WTC11 (cell line): Measurements from ENCODE around the gene SNAP29. TPM values are rescaled to one million over a fixed set of nuclear protein-coding genes. Genes with fewer than 3 reads are reported as not detected.
"Not testable (repeated sequence)": the region's sequence is repeated elsewhere in the genome, so short reads cannot be mapped to it uniquely, and the experiment has no call there.

Experiments
- ATAC-seq: fragments of 200-7000 bp; cut with Tn5 transposase; 2 replicates; pipeline ENCODE4 v1.10.0; 2021; ENCODE audit warnings: mild to moderate bottlenecking, moderate library complexity
- CTCF ChIA-PET: fragments of 300-600 bp; sonication (Branson Sonifier 250); formaldehyde crosslinking; loops from one replicate; lab custom pipeline; 2021; ENCODE audit warnings: antibody characterized with exemption; lab: Charles Lee
- POLR2A ChIA-PET: fragments of 350-600 bp; sonication (Branson Sonifier 250); formaldehyde crosslinking; loops from one replicate; lab custom pipeline; 2021; ENCODE audit warnings: antibody characterized with exemption; lab: Charles Lee
- DNase-seq: peaks from one replicate; pipeline ENCODE4 v3.0.0; 2021; ENCODE audit warnings: low spot score
- H3K27ac Mint-ChIP-seq: 2 replicates; pipeline ENCODE4 v1.8.0; 2021; ENCODE audit warnings: mixed read lengths
- H3K27me3 Mint-ChIP-seq: 2 replicates; pipeline ENCODE4 v1.8.0; 2021; ENCODE audit warnings: low read depth, mild to moderate bottlenecking, moderate library complexity, mixed read lengths
- H3K36me3 Mint-ChIP-seq: 2 replicates; pipeline ENCODE4 v1.8.0; 2021; ENCODE audit warnings: mixed read lengths
- H3K4me1 Mint-ChIP-seq: 2 replicates; pipeline ENCODE4 v1.8.0; 2022; ENCODE audit warnings: mixed read lengths
- H3K4me3 Mint-ChIP-seq: 2 replicates; pipeline ENCODE4 v1.8.0; 2021; ENCODE audit warnings: mild to moderate bottlenecking, moderate library complexity, mixed read lengths
- H3K9me3 Mint-ChIP-seq: 2 replicates; pipeline ENCODE4 v1.8.0; 2021; ENCODE audit warnings: mixed read lengths
- ATF1 ChIP-seq: sonication (generic); formaldehyde crosslinking; IDR thresholded peaks from 2 replicates; pipeline ENCODE4 v1.8.1; 2023; ENCODE audit warnings: mild to moderate bottlenecking, moderate library complexity, missing genetic modification reagents
- CBFB ChIP-seq: sonication (generic); formaldehyde crosslinking; IDR thresholded peaks from 2 replicates; pipeline ENCODE4 v1.8.1; 2022; ENCODE audit warnings: mild to moderate bottlenecking, low read depth, missing genetic modification reagents
- EMX1 ChIP-seq: fragments of 250-450 bp; sonication (Bioruptor Pico); IDR thresholded peaks from 2 replicates; pipeline ENCODE4 v1.8.0; 2021; ENCODE audit warnings: mild to moderate bottlenecking
- ESRRA ChIP-seq: sonication (generic); formaldehyde crosslinking; IDR thresholded peaks from 2 replicates; pipeline ENCODE4 v1.8.1; 2022; ENCODE audit warnings: mild to moderate bottlenecking, missing genetic modification reagents, borderline replicate concordance
- ETV6 ChIP-seq: sonication (generic); formaldehyde crosslinking; IDR thresholded peaks from 2 replicates; pipeline ENCODE4 v1.8.1; 2022; ENCODE audit warnings: mild to moderate bottlenecking, missing genetic modification reagents
- JUN ChIP-seq: sonication (generic); formaldehyde crosslinking; IDR thresholded peaks from 2 replicates; pipeline ENCODE4 v1.8.0; 2023; ENCODE audit warnings: mild to moderate bottlenecking, missing genetic modification reagents
- MXD4 ChIP-seq: fragments of 250-450 bp; sonication (Bioruptor Pico); IDR thresholded peaks from 2 replicates; pipeline ENCODE4 v1.8.0; 2021; ENCODE audit warnings: mild to moderate bottlenecking, moderate library complexity, borderline replicate concordance
- MYBL2 ChIP-seq: sonication (generic); formaldehyde crosslinking; IDR thresholded peaks from 2 replicates; pipeline ENCODE4 v1.8.1; 2023; ENCODE audit warnings: mild to moderate bottlenecking, moderate library complexity, missing genetic modification reagents
- NR2C2 ChIP-seq: sonication (generic); formaldehyde crosslinking; IDR thresholded peaks from 2 replicates; pipeline ENCODE4 v1.8.0; 2022; ENCODE audit warnings: mild to moderate bottlenecking, missing genetic modification reagents
- OVOL2 ChIP-seq: fragments of 250-450 bp; sonication (Bioruptor Pico); IDR thresholded peaks from 2 replicates; pipeline ENCODE4 v1.9.0; 2021; ENCODE audit warnings: mild to moderate bottlenecking, borderline replicate concordance
- SMAD4 ChIP-seq: sonication (generic); formaldehyde crosslinking; IDR thresholded peaks from 2 replicates; pipeline ENCODE4 v1.8.0; 2022; ENCODE audit warnings: mild to moderate bottlenecking, missing genetic modification reagents
- SOX15 ChIP-seq: fragments of 250-450 bp; sonication (Bioruptor Pico); IDR thresholded peaks from 2 replicates; pipeline ENCODE4 v1.9.0; 2021; ENCODE audit warnings: mild to moderate bottlenecking
- TCF7 ChIP-seq: sonication (generic); formaldehyde crosslinking; IDR thresholded peaks from 2 replicates; pipeline ENCODE4 v1.8.0; 2022; ENCODE audit warnings: mild to moderate bottlenecking, low read depth, missing genetic modification reagents, moderate library complexity
- ZBTB21 ChIP-seq: sonication (generic); formaldehyde crosslinking; IDR thresholded peaks from 2 replicates; pipeline ENCODE4 v1.8.1; 2023; ENCODE audit warnings: mild to moderate bottlenecking, missing genetic modification reagents, borderline replicate concordance
- ZNF138 ChIP-seq: sonication (generic); formaldehyde crosslinking; conservative IDR thresholded peaks from 2 replicates; pipeline ENCODE4 v1.8.1; 2022; ENCODE audit warnings: mild to moderate bottlenecking, moderate library complexity, missing genetic modification reagents
- ZNF423 ChIP-seq: fragments of 250-450 bp; sonication (Bioruptor Pico); IDR thresholded peaks from 2 replicates; pipeline ENCODE4 v2.1.2; 2022; ENCODE audit warnings: mild to moderate bottlenecking, moderate library complexity
- total RNA-seq: library from RNA; stranded (reverse); gene quantifications from 3 replicates; pipeline ENCODE4 v1.2.3, GENCODE V29; 2021
- TF ChIP-seq, protein P1 (sequence below): sonication (generic); formaldehyde crosslinking; IDR thresholded peaks from 2 replicates; pipeline ENCODE4 v1.8.0; 2023; ENCODE audit warnings: mild to moderate bottlenecking, missing genetic modification reagents
- TF ChIP-seq, protein P2 (sequence below): sonication (generic); formaldehyde crosslinking; IDR thresholded peaks from 2 replicates; pipeline ENCODE4 v1.8.1; 2022; ENCODE audit warnings: low read depth, mild to moderate bottlenecking, moderate library complexity, missing genetic modification reagents, borderline replicate concordance
- TF ChIP-seq, protein P3 (sequence below): fragments of 250-450 bp; sonication (Bioruptor Pico); IDR thresholded peaks from 2 replicates; pipeline ENCODE4 v1.9.0; 2021; ENCODE audit warnings: mild to moderate bottlenecking
- TF ChIP-seq, protein P4 (sequence below): sonication (generic); formaldehyde crosslinking; IDR thresholded peaks from 2 replicates; pipeline ENCODE4 v1.8.1; 2023; ENCODE audit warnings: mild to moderate bottlenecking, missing genetic modification reagents, moderate library complexity
- TF ChIP-seq, protein P5 (sequence below): sonication (generic); formaldehyde crosslinking; IDR thresholded peaks from 2 replicates; pipeline ENCODE4 v1.8.1; 2022; ENCODE audit warnings: missing genetic modification reagents, borderline replicate concordance
- TF ChIP-seq, protein P6 (sequence below): sonication (generic); formaldehyde crosslinking; IDR thresholded peaks from 2 replicates; pipeline ENCODE4 v1.8.0; 2022; ENCODE audit warnings: mild to moderate bottlenecking, missing genetic modification reagents
- TF ChIP-seq, protein P7 (sequence below): sonication (generic); formaldehyde crosslinking; IDR thresholded peaks from 2 replicates; pipeline ENCODE4 v1.8.0; 2022; ENCODE audit warnings: mild to moderate bottlenecking, missing genetic modification reagents
- TF ChIP-seq, protein P8 (sequence below): sonication (generic); formaldehyde crosslinking; IDR thresholded peaks from 2 replicates; pipeline ENCODE4 v1.8.0; 2023; ENCODE audit warnings: missing genetic modification reagents

Gene SNAP29
- total RNA-seq, 1 experiment from 2014 or later = 14.7 TPM

DNA sequence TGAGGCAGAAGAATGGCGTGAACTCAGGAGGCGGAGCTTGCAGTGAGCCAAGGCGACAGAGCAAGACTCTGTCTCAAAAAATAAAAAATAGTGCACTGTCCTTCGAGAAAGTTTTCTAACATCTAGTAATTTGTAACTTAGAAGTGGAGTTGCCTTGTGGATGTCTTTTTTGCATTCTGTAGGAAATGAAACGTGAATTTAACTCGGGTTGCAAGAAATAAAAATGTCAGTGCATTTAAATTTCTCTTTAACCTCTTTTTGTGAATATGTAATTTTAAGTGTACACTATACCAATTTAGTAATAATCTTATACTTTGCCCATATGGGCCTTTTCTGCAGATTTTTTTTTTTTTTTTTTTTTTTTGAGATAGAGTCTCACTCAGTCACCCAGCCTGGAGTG lies 32.2 kb downstream of the SNAP29 start:
- TF ChIP-seq MXD4 (CRISPR knock-in tag) (no peak), OVOL2 (no peak), ZNF423 (CRISPR knock-in tag) (no peak), ETV6 (no peak), ESRRA (CRISPR knock-in tag) (no peak), SMAD4 (CRISPR knock-in tag) (no peak), NR2C2 (CRISPR knock-in tag) (no peak), ZNF138 (no peak), EMX1 (CRISPR knock-in tag) (no peak), CBFB (CRISPR knock-in tag) (no peak), TCF7 (CRISPR knock-in tag) (no peak)
- TF ChIP-seq, protein P1, sequence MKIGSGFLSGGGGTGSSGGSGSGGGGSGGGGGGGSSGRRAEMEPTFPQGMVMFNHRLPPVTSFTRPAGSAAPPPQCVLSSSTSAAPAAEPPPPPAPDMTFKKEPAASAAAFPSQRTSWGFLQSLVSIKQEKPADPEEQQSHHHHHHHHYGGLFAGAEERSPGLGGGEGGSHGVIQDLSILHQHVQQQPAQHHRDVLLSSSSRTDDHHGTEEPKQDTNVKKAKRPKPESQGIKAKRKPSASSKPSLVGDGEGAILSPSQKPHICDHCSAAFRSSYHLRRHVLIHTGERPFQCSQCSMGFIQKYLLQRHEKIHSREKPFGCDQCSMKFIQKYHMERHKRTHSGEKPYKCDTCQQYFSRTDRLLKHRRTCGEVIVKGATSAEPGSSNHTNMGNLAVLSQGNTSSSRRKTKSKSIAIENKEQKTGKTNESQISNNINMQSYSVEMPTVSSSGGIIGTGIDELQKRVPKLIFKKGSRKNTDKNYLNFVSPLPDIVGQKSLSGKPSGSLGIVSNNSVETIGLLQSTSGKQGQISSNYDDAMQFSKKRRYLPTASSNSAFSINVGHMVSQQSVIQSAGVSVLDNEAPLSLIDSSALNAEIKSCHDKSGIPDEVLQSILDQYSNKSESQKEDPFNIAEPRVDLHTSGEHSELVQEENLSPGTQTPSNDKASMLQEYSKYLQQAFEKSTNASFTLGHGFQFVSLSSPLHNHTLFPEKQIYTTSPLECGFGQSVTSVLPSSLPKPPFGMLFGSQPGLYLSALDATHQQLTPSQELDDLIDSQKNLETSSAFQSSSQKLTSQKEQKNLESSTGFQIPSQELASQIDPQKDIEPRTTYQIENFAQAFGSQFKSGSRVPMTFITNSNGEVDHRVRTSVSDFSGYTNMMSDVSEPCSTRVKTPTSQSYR = no peak
- TF ChIP-seq, protein P2, sequence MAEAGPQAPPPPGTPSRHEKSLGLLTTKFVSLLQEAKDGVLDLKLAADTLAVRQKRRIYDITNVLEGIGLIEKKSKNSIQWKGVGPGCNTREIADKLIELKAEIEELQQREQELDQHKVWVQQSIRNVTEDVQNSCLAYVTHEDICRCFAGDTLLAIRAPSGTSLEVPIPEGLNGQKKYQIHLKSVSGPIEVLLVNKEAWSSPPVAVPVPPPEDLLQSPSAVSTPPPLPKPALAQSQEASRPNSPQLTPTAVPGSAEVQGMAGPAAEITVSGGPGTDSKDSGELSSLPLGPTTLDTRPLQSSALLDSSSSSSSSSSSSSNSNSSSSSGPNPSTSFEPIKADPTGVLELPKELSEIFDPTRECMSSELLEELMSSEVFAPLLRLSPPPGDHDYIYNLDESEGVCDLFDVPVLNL (CRISPR knock-in tag) = no peak
- TF ChIP-seq, protein P3, sequence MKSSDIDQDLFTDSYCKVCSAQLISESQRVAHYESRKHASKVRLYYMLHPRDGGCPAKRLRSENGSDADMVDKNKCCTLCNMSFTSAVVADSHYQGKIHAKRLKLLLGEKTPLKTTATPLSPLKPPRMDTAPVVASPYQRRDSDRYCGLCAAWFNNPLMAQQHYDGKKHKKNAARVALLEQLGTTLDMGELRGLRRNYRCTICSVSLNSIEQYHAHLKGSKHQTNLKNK (CRISPR knock-in tag) = no peak
- TF ChIP-seq, protein P4, sequence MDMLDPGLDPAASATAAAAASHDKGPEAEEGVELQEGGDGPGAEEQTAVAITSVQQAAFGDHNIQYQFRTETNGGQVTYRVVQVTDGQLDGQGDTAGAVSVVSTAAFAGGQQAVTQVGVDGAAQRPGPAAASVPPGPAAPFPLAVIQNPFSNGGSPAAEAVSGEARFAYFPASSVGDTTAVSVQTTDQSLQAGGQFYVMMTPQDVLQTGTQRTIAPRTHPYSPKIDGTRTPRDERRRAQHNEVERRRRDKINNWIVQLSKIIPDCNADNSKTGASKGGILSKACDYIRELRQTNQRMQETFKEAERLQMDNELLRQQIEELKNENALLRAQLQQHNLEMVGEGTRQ (CRISPR knock-in tag) = no peak
- ATAC-seq (no peak), DNase-seq (no peak)
- Mint-ChIP-seq H3K27ac (no peak overlapping the region), H3K36me3 (peaks cover 5% of the 10 kb centered on the region; the same call in 1 of the 2 replicates), H3K9me3 (no peaks in the 10 kb centered on the region), H3K4me1 (no peaks in the 10 kb centered on the region), H3K27me3 (no peaks in the 10 kb centered on the region), H3K4me3 (no peak overlapping the region)
- POLR2A ChIA-PET = no interaction called here
- CTCF ChIA-PET = interaction anchor here (0.7 to 1.7 kb wide), 4 partner anchors 26 to 212 kb away, joined by 3 to 4 read pairs (median 4); partner anchors contain the start of genes LZTR1 and SLC7A4

DNA sequence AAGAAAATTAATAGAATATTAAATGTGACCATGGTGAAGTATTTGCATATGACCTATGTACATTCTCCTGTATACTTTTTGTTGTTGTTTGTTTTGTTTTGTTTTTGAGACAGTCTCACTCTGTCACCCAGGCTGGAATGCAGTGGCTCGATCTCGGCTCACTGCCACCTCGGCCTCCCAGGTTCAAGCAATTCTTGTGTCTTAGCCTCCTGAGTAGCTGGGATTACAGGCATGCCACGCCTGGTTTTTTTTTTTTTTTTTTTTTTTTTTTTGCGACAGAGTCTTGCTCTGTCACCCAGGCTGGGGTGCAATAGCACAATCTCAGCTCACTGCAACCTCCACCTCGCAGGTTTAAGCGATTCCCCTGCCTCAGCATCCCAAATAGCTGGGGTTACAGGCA lies 38.9 kb downstream of the SNAP29 start:
- H3K36me3 Mint-ChIP-seq, POLR2A ChIA-PET, H3K27ac Mint-ChIP-seq, H3K4me3 Mint-ChIP-seq, H3K27me3 Mint-ChIP-seq, DNase-seq, H3K9me3 Mint-ChIP-seq, H3K4me1 Mint-ChIP-seq, ATAC-seq: not testable (repeated sequence)
- CTCF ChIA-PET = interaction anchor here (1.6 to 4.0 kb wide), 2 partner anchors 12 to 19 kb away, joined by 5 to 16 read pairs; partner anchors contain the start of gene CRKL

DNA sequence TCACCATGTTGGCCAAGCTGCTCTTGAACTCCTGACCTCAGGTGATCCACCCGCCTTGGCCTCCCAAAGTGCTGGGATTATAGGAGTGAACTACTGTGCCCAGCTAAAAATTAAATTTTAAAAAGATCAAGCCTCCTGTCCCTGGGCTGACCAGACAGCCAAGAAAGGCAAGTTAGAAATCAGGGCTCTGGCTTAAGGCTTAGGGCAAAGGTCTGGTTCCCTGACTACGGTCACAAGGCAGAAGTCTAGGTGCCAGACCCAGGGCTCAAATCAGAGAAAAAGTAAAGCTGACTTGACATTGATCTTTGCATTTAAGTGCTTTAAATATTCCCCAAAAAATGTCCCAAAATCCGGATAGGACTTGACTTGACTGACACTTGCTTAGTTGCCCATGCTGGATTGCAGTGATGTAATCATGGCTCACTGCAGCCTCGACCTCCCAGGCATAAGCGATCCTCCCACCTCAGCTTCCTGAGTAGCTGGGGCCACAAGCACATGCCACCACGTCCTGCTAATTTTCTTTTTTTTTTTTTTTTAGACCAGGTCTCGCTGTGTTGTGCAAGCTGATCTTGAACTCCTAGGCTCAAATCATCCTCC lies 41.1 kb downstream of the SNAP29 start:
- no peak overlapping the region for H3K27ac Mint-ChIP-seq
- no peak for DNase-seq
- ChIA-PET POLR2A (no interaction called here), CTCF (interaction anchor here (0.8 to 4.0 kb wide), 2 partner anchors 14 to 82 kb away, joined by 6 to 16 read pairs; partner anchors contain the start of gene LZTR1)
- ATAC-seq = no peak
- H3K9me3 Mint-ChIP-seq = no peaks in the 10 kb centered on the region
- H3K27me3 Mint-ChIP-seq = no peaks in the 10 kb centered on the region; the same call in none of the 2 replicates
- H3K4me1 Mint-ChIP-seq = no peaks in the 10 kb centered on the region
- H3K36me3 Mint-ChIP-seq = no peaks in the 10 kb centered on the region
- no peak overlapping the region for H3K4me3 Mint-ChIP-seq
- TF ChIP-seq CBFB (CRISPR knock-in tag) (no peak), ZBTB21 (CRISPR knock-in tag) (no peak), ATF1 (CRISPR knock-in tag) (no peak), MYBL2 (no peak), ETV6 (no peak), JUN (CRISPR knock-in tag) (no peak), SOX15 (CRISPR knock-in tag) (no peak), ZNF138 (no peak)
- TF ChIP-seq, protein P5, sequence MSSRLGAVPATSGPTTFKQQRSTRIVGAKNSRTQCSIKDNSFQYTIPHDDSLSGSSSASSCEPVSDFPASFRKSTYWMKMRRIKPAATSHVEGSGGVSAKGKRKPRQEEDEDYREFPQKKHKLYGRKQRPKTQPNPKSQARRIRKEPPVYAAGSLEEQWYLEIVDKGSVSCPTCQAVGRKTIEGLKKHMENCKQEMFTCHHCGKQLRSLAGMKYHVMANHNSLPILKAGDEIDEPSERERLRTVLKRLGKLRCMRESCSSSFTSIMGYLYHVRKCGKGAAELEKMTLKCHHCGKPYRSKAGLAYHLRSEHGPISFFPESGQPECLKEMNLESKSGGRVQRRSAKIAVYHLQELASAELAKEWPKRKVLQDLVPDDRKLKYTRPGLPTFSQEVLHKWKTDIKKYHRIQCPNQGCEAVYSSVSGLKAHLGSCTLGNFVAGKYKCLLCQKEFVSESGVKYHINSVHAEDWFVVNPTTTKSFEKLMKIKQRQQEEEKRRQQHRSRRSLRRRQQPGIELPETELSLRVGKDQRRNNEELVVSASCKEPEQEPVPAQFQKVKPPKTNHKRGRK (CRISPR knock-in tag) = no peak
- TF ChIP-seq, protein P6, sequence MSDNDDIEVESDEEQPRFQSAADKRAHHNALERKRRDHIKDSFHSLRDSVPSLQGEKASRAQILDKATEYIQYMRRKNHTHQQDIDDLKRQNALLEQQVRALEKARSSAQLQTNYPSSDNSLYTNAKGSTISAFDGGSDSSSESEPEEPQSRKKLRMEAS = no peak
- TF ChIP-seq, protein P7, sequence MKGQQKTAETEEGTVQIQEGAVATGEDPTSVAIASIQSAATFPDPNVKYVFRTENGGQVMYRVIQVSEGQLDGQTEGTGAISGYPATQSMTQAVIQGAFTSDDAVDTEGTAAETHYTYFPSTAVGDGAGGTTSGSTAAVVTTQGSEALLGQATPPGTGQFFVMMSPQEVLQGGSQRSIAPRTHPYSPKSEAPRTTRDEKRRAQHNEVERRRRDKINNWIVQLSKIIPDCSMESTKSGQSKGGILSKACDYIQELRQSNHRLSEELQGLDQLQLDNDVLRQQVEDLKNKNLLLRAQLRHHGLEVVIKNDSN (CRISPR knock-in tag) = no peak
- TF ChIP-seq, protein P8, sequence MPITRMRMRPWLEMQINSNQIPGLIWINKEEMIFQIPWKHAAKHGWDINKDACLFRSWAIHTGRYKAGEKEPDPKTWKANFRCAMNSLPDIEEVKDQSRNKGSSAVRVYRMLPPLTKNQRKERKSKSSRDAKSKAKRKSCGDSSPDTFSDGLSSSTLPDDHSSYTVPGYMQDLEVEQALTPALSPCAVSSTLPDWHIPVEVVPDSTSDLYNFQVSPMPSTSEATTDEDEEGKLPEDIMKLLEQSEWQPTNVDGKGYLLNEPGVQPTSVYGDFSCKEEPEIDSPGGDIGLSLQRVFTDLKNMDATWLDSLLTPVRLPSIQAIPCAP (CRISPR knock-in tag) = no peak
